HG03342 (cell line): ENCODE data around the gene RXRA.

Source experiments
- ATAC-seq: cut with Tn5 transposase; IDR thresholded peaks from one replicate; pipeline ENCODE4 v1.9.1; 2021; ENCODE audit warnings: mild to moderate bottlenecking, moderate library complexity; ENCODE audit not compliant: unreplicated experiment

RXRA gene

DNA sequence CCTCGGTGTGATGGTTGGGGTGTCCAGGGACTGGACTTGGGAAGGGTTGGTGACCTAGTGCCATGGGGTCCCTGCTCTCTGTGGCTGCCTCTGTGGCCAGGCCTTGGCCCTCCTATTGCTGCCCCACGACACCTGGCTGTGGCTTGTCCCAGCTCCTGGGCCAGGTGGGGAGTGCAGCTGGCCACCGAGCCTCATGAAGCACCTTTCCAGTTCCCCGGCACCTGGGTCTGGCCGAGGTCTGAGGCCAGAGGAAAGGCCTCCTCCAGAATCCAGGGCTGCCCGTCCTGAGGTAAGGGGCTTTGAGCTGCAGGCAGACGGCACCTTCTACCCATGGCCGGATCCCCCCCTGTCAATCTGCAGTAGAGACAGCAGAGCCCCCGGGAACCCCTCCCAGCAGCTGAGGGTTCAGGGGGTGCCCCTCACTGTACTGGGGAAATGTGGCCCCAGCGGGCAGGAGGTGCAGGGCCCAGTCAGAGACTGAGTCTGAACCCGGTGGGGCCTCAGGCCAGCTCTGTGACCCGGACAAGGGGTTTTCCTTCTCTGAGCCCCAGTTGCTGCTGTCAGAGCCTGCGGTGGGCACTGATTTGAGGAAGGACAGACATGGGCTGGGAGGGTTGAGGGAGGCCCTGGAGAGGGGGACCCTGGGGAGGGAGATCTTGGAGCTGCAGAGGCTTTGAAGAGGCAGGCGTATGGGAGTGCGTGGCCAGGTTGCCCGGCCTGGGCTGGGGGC, 54.5 kb downstream of the RXRA start:
- no peak for ATAC-seq

DNA sequence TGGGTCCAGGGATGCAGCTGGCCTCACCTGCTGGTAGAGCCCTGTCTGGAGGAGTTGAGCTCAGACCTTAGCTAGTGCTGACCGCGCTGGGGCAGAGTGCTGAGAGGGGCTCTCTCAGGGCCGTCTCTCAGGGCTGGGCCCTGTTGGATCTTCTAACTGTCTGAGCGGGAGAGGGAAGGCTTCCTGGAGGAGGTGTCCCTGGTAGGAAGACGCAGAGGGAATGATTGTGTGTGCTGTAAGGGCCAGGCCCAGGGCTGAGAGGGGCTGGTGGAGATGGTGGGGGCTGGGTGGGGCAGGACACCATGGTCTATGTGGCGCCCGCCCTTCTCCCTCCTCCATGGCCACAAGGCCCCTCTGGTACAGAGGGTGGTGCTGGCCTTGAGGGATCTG, 55.0 kb downstream of the RXRA start:
- ATAC-seq = no peak

DNA sequence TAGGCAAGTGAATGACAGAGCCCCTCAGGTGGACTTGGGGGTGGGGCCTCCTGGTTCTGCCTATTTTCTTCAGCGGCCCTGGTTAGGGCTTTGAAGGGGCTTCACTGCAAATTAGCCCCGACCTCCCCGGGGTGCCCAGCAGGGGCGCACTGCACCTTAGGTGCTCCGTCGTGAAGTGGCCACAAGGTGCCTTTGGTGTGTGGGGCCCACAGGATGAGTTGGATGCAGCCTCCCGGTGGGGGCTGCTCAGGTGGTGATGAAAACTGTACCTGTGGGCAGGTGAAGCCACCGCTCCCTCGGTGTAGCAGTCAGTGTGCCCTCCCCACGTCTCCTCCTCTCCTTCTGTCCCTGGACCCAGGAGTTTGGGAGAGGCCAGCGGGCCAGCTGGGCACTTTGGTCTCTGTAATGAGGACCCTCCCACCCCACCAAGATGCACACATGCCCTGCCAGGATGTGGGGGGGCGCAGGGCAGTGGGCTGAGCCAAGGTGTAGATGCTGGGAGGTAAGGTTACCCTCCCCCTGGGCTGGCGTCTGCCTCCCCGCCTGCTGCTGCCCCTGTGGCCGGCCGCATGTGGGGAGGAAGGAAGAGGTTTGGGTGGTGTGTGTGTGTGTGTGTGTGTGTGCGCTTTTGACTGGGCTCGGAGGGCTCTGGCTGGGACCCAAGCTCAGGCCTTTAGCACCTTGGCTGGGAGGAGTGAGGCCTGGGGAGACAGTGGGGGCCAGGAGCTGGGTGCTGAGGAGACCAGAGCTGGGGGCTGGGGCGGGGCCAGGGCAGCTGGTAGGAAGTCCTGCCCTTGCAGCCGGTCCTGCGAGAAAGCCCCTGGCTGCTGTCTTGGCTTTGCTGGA, 55.6 kb downstream of the RXRA start:
- ATAC-seq = no peak

DNA sequence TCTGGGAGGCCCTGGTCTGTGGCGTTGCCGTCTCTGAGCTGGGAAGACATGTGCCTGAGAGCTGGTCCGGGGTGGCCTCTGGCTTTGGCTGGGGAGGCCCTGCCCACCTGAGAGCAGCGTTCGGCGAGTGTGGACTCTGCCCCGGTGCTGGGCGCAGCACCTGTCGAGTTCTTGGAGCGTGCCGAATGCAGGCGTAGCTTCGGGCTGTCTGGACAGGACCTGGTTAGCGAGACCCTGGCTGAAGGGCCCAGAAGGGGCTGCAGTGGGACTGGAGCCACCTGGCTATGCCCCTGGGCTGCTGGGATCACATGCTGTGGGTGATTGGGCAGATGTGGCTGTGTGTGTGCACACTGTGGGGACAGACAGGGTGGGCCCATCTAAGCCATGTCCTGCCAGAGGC, 56.5 kb downstream of the RXRA start:
- ATAC-seq = no peak

DNA sequence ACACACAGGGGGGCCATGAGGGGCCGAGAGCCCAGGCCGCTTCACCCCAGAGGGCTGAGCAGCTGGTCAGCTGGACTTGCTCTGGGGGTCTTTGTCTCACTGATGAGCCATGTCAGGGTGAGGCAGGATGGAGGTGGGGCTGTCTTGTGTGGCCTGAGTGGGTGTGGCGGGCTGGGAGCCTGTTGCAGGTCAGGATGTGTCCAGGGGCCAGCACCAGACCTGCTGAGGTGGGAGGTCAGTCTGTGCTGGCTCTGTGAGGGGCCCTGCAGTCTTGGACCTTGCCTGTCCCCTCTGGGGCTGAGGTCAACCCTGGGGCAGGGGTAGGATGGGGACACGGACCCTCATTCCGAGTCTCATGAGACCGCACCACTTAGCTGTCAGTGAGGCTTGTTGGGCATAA, 56.9 kb downstream of the RXRA start:
- no peak for ATAC-seq

DNA sequence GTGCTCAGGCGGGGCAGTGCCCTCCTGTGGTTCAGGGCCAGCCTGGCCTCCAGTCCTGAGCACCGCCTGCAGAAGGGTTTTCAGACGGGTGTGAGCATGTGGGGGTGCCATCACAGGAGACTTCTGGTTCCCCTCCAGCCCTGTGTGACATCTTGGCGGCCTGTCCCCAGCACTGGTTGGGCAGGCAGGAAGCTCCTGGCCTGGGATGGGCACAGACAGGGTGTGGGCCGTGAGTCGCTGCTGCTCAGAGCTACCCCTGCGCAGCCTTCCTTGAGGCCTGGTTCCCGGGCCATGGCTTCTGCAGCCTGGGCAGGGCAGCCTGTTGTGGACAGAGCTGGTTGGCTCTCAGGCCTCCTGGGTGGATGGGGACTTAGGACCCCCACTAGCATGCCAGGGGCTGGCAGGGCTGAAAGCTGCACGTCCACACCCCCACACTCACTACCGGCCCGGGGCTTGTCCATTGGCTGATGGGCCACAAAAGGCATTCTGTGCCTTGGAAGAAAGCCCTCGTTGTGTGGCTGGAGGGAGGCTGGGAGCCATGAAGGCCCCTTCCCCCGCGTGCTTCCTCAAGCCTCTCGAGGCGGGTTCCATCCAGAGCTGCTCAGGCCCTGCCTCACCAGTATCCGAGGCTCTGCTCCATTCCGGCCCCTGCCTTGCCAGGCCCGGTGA, 58.7 kb downstream of the RXRA start:
- no peak for ATAC-seq

DNA sequence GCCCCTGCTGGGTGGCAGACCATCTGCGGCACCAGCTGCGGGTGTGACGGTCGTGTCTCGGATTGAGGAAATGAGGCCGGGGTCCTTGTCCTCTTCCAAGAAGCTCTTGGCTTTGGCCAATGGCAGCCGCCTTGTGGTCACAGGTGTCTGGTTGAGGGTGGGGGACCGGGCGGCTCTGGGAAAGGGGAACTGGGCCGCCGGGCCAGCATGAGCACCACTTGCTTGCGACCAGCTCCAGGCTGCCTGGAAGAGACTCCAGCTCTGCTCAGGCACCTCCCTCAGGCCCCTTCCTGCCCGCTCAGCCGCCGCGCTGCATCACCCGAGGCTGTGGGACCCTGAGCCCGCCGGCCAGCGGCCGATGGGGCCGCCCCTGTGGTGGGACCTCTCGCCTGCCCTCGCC, 59.7 kb downstream of the RXRA start:
- ATAC-seq = no peak

DNA sequence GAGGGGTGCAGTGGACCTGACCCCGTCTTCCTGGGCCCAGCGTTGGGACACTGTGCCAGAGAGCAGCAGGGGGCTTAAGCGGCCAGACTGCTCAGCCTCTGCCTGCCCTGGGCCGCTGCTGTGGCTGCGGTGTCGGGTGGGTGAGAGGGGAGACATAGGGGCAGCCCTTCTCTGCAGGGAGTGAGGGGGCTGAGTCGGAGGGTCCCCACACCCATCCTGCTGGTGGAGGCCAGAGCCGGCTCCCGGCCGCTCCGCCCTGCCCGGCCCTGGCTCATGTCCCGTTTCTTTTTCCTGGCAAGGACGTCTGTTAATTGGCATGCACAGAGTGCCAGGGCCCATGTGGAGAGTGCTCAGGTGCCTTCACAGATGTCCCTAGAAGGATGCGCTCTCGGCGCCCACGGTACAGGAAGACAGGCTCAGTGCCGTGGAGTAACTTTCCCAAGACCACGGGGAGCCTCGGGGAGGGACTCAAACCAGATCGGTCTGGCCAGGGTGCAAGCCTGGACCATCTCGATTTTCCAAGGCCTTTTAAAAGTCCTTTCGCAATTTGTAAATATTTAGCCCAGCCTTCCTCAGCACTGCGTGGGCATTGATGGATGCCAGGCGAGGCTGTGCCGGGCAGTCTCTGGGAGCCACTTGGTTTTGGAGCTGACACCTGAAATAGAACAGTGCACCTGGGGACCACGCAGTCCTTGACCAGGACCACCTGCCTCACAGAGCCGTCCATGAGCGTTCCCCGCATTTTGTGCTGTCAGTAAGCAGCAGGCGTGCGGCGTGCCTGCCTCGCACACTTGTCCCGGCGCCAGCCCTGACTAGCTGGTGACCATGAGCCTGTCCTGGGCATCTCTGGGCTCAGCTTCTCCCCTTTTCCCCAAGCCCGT, 60.9 kb downstream of the RXRA start:
- ATAC-seq = no peak

DNA sequence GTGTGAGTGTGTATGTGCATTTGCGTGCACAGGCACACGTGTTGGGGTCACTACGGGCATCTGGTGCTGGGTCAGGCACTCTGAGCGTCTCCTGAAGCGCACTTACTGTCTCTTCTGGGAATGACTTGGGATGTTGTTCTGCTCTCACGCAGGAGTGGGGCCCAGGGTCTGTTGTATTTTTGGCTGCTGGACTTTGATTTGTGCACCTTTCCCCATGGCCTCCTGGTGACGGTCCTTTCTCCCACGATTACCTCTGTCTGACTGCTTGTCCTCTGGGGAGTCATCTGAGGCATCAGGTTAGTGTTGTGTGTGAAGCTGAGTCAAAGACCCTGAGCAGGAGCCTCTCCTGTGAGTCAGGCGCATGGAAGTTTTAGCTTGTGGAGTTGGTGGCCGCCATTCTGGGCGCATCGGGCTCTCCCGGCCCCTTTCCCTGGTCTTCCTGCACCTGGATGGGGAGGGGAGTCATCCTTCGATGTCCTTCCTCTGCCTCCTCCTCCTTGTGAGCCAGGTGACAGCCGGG, 62.1 kb downstream of the RXRA start:
- no peak for ATAC-seq

DNA sequence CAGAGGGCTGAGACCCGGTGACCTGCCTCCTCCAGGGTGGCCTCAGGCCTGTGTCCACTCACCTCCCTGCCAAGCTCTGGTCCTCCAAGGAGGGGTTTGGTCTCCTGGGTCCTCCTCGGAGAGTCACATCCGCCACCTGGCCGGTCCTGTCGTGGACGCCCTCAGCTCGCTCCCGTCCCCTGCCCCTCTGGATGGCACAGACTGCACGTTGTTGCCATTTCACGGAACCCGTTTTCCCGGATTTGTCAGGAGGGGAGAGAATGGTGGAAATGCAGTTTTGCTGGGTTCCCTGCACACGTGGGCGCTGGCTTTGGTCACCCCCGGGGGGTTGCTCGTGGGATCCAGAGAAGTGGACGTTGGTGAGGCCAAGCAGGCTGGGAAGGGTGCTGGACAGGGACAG, 62.7 kb downstream of the RXRA start:
- ATAC-seq = no peak

DNA sequence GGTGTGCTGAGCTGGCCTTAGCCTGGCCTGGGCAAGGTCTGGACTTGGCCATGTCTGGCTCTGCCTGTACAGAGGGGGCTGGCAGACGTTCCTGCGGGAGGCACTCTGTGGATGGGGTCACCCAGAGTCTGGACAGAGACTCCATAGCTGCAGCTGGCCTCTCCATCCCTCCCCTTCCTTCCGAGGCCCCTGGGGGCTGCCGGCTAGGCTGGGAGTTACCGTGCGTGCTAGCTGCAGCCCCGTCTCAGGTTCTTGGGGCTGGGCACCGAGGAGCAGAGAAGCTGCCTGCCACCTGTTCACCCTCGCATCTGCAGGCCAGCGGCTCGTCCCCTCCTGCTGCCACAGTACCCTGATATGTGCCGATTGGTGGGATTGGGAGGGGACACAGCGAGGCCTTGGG, 63.4 kb downstream of the RXRA start:
- no peak for ATAC-seq

DNA sequence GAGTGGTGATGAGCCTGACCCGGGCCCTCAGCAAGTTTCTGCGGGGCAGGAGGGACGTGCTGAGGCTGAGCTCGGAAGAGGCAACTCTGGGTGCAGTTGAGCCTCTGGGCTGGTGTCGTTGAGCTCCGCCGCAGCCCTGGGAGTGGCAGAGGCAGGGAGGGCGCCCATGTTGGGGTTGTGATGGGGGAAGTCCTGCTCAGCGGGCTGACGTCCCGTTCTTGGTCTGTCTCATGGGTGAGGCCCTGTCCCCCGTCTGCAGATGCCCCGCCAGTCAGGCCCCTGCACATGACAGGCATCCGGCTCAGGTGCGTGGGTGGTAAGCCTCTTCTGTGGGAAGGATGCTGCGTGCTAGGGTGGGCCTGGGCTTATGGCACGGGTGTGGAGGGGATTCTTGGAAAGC, 64.3 kb downstream of the RXRA start:
- ATAC-seq = peak; percentile 15

DNA sequence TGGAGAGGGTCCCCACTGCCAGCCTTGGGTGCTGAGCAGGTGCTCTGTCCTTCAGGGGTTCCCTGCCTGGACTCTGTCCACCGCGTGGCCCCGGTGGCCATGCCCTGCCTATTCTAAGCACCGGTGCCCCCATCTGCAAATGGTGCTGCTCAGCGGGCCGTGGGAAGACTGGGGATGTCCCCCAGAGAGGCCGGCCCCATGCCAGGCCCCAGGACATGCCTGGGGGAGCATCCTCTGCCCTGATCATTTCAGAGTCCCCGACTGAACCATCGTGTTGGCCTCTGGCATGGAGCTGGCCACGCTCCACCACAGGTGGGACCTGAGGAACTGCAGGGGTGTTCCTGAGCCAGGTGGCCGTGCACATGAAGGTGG, 64.7 kb downstream of the RXRA start:
- peak; percentile 15 for ATAC-seq

DNA sequence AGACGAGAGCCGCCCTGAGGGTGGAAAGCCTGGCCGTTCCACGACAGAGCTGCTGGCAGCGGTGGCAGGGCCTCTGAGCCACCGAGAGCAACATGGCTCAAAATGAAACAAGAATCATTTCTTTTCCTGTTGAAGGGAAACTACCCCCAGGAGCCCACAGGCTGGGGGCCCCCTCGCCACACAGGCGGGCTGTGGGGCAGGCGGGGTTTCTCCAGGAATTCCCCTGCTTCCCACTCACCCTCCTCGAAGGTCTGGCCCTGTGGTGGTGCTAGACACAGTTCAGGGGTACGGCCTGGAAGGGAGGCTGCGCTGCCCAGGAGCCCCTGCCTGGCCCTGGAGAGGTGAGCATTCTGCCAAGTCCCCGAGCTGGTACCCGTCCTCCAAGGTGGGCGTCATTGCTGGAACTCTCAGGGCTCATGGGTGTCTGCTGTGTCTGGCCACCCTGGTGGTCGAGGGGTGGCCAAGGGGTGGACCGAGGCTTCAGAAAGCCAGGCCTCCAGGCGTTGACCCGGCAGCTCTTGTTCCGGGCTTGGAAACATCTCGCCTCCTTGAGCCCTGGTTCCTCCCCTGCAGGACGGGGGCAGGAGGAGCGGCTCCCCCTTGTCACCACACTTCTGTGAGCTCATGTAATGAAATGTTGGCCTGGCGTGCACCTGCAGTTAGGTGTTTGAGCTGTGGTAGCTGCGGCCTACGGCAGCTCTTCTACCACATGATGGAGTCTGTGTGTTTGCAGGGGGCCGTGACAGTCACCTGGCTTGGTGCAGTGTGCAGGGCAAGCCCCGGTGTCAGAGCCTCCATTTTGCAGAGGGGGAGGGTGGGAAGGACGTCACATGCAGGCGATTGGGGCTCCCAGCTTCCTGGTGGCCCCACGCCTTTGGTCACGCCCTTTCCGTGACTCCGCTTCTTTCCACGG, 65.3 kb downstream of the RXRA start:
- peak; percentile 38 for ATAC-seq

DNA sequence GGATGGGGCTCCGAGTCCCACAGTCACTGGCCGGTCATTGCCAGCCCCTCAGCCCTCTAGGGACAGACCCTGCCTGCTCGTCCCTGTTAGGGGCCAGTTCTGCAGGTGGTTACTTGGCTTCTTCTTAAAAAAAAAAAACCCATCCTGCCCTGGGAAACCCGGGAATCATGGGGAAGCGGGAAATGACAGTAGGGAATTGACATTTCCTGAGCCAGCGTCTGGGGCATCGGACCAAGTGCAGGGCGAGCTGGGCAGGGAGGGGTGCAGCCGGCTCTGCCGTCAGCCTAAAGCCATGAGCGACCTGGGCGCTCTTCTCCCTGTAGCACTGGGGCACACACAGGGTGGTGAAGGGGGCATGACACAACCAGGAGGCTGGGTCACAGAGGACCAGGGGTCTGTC, 66.6 kb downstream of the RXRA start:
- no peak for ATAC-seq

DNA sequence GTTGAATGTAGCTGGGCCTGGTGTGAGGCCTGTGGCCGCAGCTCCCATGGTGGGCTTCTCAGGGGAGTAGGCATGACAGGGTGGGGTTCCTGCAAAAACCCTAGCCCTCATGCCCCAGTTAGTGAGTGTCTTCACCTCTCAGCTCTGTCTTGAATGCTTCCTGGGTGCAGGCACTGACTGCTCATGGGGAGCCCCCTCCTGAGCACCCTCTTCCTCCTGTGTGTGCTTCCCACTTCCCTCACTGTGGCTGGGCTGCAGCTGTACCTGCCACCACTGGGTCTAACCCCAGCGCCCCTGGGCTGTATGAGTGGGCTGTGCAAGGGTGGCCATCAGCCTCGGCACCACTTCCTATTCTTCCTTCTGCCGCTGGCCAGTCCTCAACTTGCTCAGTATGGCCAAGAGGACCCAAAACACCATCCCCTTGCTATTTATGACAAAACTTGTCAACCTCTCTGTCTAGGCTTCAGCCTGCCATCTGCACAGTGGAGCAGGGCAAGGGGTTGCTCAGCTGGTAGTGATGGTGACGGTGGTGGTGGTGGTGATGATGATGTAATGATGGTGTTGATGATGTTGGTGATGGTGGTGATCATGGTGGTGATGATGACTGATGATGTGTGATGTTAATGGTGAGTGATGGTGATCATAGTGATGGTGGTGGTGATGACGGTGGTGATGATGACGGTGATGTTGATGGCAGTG, 67.5 kb downstream of the RXRA start:
- no peak for ATAC-seq

DNA sequence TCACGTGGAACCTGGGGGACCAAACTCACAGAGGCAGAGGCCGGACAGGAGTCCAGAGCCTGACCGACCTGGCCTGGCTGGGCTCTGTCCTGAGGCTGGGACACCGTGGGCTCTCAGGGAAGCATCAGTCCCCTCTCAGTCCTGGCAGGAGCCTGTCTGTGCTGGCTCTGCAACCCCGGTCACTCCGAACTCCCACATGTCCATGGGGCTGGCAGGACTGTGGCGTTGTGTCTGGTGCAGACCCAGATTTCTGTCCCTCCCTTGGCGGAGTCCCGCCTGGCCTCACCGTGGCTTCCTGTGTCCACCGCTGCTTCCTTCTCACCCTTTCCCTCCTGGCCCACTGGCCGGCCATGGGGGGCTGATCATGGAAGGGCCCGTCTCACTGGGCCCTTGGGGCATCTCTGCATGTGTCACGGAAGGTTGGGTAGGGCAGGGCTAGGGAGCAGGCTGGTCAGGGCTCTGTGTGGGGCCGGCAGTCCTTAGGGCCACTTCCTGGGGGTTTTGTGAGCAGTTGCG, 68.8 kb downstream of the RXRA start:
- ATAC-seq = no peak

DNA sequence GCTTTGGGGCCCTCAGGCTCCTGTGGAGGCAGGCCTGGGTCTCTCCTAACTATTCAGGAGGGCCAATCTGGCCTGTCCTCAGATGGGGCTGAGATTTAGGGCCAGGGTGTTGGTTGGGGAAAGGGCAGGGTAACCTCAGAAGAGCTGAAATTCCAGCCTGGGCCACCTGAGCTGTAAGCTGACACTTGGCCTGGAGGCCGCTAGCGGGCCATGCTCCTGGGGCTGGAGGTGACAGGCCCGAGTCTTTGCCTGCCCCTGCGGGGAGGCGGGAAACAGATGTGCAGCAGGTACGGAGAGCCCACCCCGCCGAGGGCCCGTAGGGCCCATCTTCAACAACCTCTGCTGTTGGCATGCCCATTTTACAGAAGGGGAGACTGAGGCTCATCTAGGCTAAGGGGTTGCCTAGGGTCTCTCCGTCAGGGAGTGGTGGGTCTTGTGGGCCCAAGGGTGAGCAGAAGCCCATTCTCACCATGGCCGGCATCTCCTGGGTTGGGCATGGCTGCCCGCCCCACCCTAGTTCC, 69.5 kb downstream of the RXRA start:
- ATAC-seq = no peak
